ENCODE results near the gene PTPRG. TPM values are rescaled to one million over a fixed set of nuclear protein-coding genes. Genes with fewer than 3 reads are reported as not detected.

The PTPRG gene
- total RNA-seq, 1 experiment from 2014 or later: 32.1 TPM

- H3K27ac ChIP-seq (ENCODE audit: low read depth, low read length): no peak overlapping the region
- H4K20me1 ChIP-seq (ENCODE audit: insufficient read depth): no peaks in the 10 kb centered on the region
- POLR2A ChIA-PET: no interaction called here
- no peaks in the 10 kb centered on the region for H3K27me3 ChIP-seq (ENCODE audit: insufficient read depth, low read length)
- H3K4me2 ChIP-seq (ENCODE audit: low read length): no peak overlapping the region
- intact Hi-C loops (cut with micrococcal nuclease): loop anchor here (1.0 kb wide), 1 partner anchor 359 kb away; no protein-coding TSS in a partner anchor
- CTCF ChIA-PET: interaction anchor here (0.9 to 2.2 kb wide), 3 partner anchors 11 to 358 kb away, joined by 3 to 10 read pairs (median 4); no protein-coding TSS in a partner anchor
- H3K4me1 ChIP-seq (ENCODE audit: control insufficient read depth in 1 of 2, insufficient read depth in 2 of 2, low read length in 2 of 2): no peaks in the 10 kb centered on the region
- DNase-seq (ENCODE audit: low read depth, low spot score) (peak; percentile 16), ATAC-seq (peak; percentile 80)
- RAD21 ChIA-PET (ENCODE audit: low non-redundant PET in 1 of 2, low total read pairs in 2 of 2, uncharacterized antibody in 2 of 2, unreplicated experiment in 2 of 2): no interaction called here
- H3K4me3 ChIP-seq (replicated peaks in 1 of 2; ENCODE audit: low read depth in 1 of 2, low read length in 2 of 2): no peak overlapping the region
- H3K9me3 ChIP-seq (ENCODE audit: control insufficient read depth in 1 of 2, insufficient read depth in 1 of 2, low read depth in 1 of 2, low read length in 2 of 2): no peaks in the 10 kb centered on the region
- no peaks in the 10 kb centered on the region; a peak in 1 of 4 replicates for H3K36me3 ChIP-seq (ENCODE audit: control insufficient read depth in 1 of 2, insufficient read depth in 2 of 2, low read length in 2 of 2)
- H3K79me2 ChIP-seq (ENCODE audit: insufficient read depth, low read length): no peaks in the 10 kb centered on the region
- TF ChIP-seq ZNF274 (IDR thresholded peaks at IDR 0.05; ENCODE audit: low read depth, low read length) (no peak), CTCF (IDR thresholded peaks at IDR 0.05 in 2 of 3, conservative IDR thresholded peaks at IDR 0.05 in 1 of 3; ENCODE audit: borderline replicate concordance in 1 of 3, insufficient read depth in 1 of 3, low read depth in 2 of 3, low read length in 2 of 3) (peak; percentile 38 to 58 (median 42); a peak in 5 of 6 replicates), ZFX (IDR thresholded peaks at IDR 0.05) (no peak), SP1 (IDR thresholded peaks at IDR 0.05; ENCODE audit: low read depth) (no peak), YY1 (IDR thresholded peaks at IDR 0.05; ENCODE audit: extremely low read depth, insufficient replicate concordance, low read depth, low read length) (no peak), CBX3 (IDR thresholded peaks at IDR 0.05; ENCODE audit: low read depth) (no peak), JUND (IDR thresholded peaks at IDR 0.05) (no peak), REST (IDR thresholded peaks at IDR 0.05; ENCODE audit: low read depth) (no peak), EZH2 (IDR thresholded peaks at IDR 0.05) (no peak), RAD21 (IDR thresholded peaks at IDR 0.05; ENCODE audit: low read depth) (peak; percentile 58), ELF1 (IDR thresholded peaks at IDR 0.05; ENCODE audit: borderline replicate concordance, low read depth) (no peak), POLR2A (IDR thresholded peaks at IDR 0.05; ENCODE audit: borderline replicate concordance, extremely low read depth, insufficient read depth, insufficient read length) (no peak), EZH2phosphoT487 (IDR thresholded peaks at IDR 0.05; ENCODE audit: borderline replicate concordance) (no peak)
- no peak overlapping the region for H3K9ac ChIP-seq (ENCODE audit: low read length)
- no peak overlapping the region for H2AFZ ChIP-seq (ENCODE audit: low read depth, low read length, poor library complexity, severe bottlenecking)
- BruUV-seq (replicated peaks): no TSS peak
- H3K9me2 ChIP-seq (ENCODE audit: insufficient read depth): no peaks in the 10 kb centered on the region
These were observed 640.2 kb downstream of the PTPRG start for GRCh38 chr3:62201438-62202035.
